Neural cell (in vitro differentiated cells): ENCODE measurements around the gene CACNA1E. TPM values are rescaled to one million over a fixed set of nuclear protein-coding genes. Genes with fewer than 3 reads are reported as not detected.

ENCODE experiments used
- H2AFZ ChIP-seq: fragments of 200-600, 300-800 bp; sonication (generic), shearing (Covaris generic); 2 replicates; pipeline ENCODE4 v1.6.0; 2014; ENCODE audit warnings: low read depth, mild to moderate bottlenecking, antibody characterized with exemption, low read length, moderate library complexity
- H3F3A ChIP-seq: fragments of 200-600 bp; shearing (Covaris generic); 2 replicates; pipeline ENCODE4 v1.6.1; 2016; ENCODE audit warnings: mild to moderate bottlenecking, moderate library complexity, mixed read lengths, antibody characterized with exemption, low read length; ENCODE audit not compliant: insufficient read depth, poor library complexity, severe bottlenecking
- H3K27ac ChIP-seq: fragments of 200-600, 300-800 bp; sonication (generic), shearing (Covaris generic); 2 replicates; pipeline ENCODE4 v1.5.1; 2014; ENCODE audit warnings: mild to moderate bottlenecking, low read length, moderate library complexity
- H3K27me3 ChIP-seq: fragments of 300-800, 200-600 bp; sonication (generic), shearing (Covaris generic); 2 replicates; pipeline ENCODE4 v1.6.0; 2014; ENCODE audit warnings: mild to moderate bottlenecking, low read depth, low read length, moderate library complexity; ENCODE audit not compliant: insufficient read depth
- H3K36me3 ChIP-seq: fragments of 300-800, 200-600 bp; sonication (generic), shearing (Covaris generic); 2 replicates; pipeline ENCODE4 v1.5.1; 2014; ENCODE audit warnings: mild to moderate bottlenecking, antibody characterized with exemption, low read length, moderate library complexity; ENCODE audit not compliant: insufficient read depth
- H3K4me2 ChIP-seq: fragments of 300-800, 200-600 bp; sonication (generic), shearing (Covaris generic); 2 replicates; pipeline ENCODE4 v1.6.0; 2014; ENCODE audit warnings: mild to moderate bottlenecking, low read length
- H3K4me3 ChIP-seq: fragments of 300-800, 200-600 bp; sonication (generic), shearing (Covaris generic); 2 replicates; pipeline ENCODE4 v1.5.1; 2014; ENCODE audit warnings: mild to moderate bottlenecking, low read length, moderate library complexity
- H3K79me2 ChIP-seq: fragments of 200-600 bp; shearing (Covaris generic); replicated peaks from 2 replicates; pipeline ENCODE4 v1.6.0; 2014; ENCODE audit warnings: mild to moderate bottlenecking, low read length, moderate library complexity; ENCODE audit not compliant: insufficient read depth
- H3K9ac ChIP-seq: fragments of 300-800, 200-600 bp; sonication (generic), shearing (Covaris generic); 2 replicates; pipeline ENCODE4 v1.6.1; 2016; ENCODE audit warnings: mild to moderate bottlenecking, low read length, mixed read lengths
- H3K9me2 ChIP-seq: fragments of 200-600 bp; shearing (Covaris generic); 2 replicates; pipeline ENCODE4 v1.6.1; 2016; ENCODE audit warnings: mild to moderate bottlenecking, low read length, mixed read lengths; ENCODE audit not compliant: insufficient read depth
- H3K9me3 ChIP-seq: fragments of 200-600, 300-800 bp; sonication (generic), shearing (Covaris generic); 2 replicates; pipeline ENCODE4 v1.6.1; 2016; ENCODE audit warnings: mild to moderate bottlenecking, mixed run types, low read length, moderate library complexity, mixed read lengths
- H4K20me1 ChIP-seq: fragments of 200-600 bp; shearing (Covaris generic); 2 replicates; pipeline ENCODE4 v1.6.1; 2016; ENCODE audit warnings: mild to moderate bottlenecking, mixed run types; ENCODE audit not compliant: insufficient read depth
- CTCF ChIP-seq: fragments of 450-650 bp; IDR thresholded peaks from 2 replicates; pipeline ENCODE4 v1.5.1; 2014; ENCODE audit warnings: antibody characterized with exemption, mild to moderate bottlenecking, moderate library complexity; ENCODE audit not compliant: poor library complexity, severe bottlenecking
- EP300 ChIP-seq: fragments of 450-650 bp; conservative IDR thresholded peaks from 2 replicates; pipeline ENCODE4 v1.6.1; 2014; ENCODE audit warnings: antibody characterized with exemption, mild to moderate bottlenecking, moderate library complexity; ENCODE audit not compliant: poor library complexity, severe bottlenecking
- EZH2 ChIP-seq: fragments of 200-600, 300-800 bp; shearing (Covaris generic), sonication (generic); IDR thresholded peaks from 2 replicates; pipeline ENCODE4 v1.6.1; 2014; ENCODE audit warnings: antibody characterized with exemption, low read length, borderline replicate concordance, mild to moderate bottlenecking; ENCODE audit not compliant: insufficient read depth, poor library complexity, severe bottlenecking
- POLR2AphosphoS5 ChIP-seq: IDR thresholded peaks from 2 replicates; pipeline ENCODE4 v1.6.1; 2012
- REST ChIP-seq: IDR thresholded peaks from 2 replicates; pipeline ENCODE4 v1.6.1; 2012; ENCODE audit warnings: borderline replicate concordance
- SMC3 ChIP-seq: fragments of 450-650 bp; conservative IDR thresholded peaks from 2 replicates; pipeline ENCODE4 v1.6.1; 2014; ENCODE audit warnings: antibody characterized with exemption, mild to moderate bottlenecking, moderate library complexity; ENCODE audit not compliant: poor library complexity
- TAF1 ChIP-seq: IDR thresholded peaks from 2 replicates; pipeline ENCODE4 v1.6.1; 2012; ENCODE audit warnings: low read depth
- polyA plus RNA-seq: library from polyadenylated mRNA; depleted of rRNA; stranded (reverse); fragments of >200 nt; gene quantifications from 2 replicates; pipeline ENCODE4 v1.2.3, GENCODE V29; 2014

Gene CACNA1E
- polyA plus RNA-seq, 1 donor from 2014 or later, result 29.5 TPM

DNA sequence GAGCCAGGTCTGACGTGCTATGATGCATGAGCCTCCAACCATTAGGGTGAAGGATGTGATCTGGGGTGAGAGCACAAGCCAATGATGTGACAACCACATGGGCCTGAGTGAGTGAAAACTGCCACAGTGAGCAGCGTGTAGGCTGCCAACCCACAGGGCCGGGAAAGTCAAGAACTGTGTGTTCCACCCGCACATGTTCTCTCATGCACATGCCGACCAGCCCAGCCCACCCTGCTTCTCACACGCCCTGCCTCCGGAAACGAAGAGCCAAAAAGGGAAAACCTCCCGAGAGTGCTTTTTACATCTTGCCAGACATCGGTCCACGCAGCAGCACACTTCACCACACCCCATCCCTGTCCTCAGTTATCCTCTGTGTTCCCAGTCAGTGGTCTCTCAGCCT is 197.0 kb downstream of the CACNA1E start:
- Histone ChIP-seq H3K9ac (no peak overlapping the region), H3K4me3 (no peak overlapping the region), H3K79me2 (no peaks in the 10 kb centered on the region), H3K36me3 (no peaks in the 10 kb centered on the region), H3K9me3 (no peaks in the 10 kb centered on the region), H3K27me3 (no peaks in the 10 kb centered on the region), H3K27ac (no peak overlapping the region), H3K4me2 (no peak overlapping the region), H3F3A (no peaks in the 10 kb centered on the region), H4K20me1 (no peaks in the 10 kb centered on the region), H3K9me2 (no peaks in the 10 kb centered on the region), H2AFZ (no peak overlapping the region)
- no peak for TF ChIP-seq REST
- no peak for TF ChIP-seq EZH2
- TF ChIP-seq SMC3, result no peak
- no peak for TF ChIP-seq CTCF
- no peak for TF ChIP-seq POLR2AphosphoS5
- no peak for TF ChIP-seq TAF1
- TF ChIP-seq EP300, result no peak

GRCh38 chr1:181680871-181681270 is 197.6 kb downstream of the CACNA1E start:
- Histone ChIP-seq H3K27ac (no peak overlapping the region), H3K4me3 (no peak overlapping the region), H3K4me2 (no peak overlapping the region), H3K36me3 (no peaks in the 10 kb centered on the region), H3K27me3 (no peaks in the 10 kb centered on the region), H3K9ac (no peak overlapping the region), H3F3A (no peaks in the 10 kb centered on the region), H3K9me3 (no peaks in the 10 kb centered on the region), H3K79me2 (no peaks in the 10 kb centered on the region), H4K20me1 (no peaks in the 10 kb centered on the region), H3K9me2 (no peaks in the 10 kb centered on the region), H2AFZ (no peak overlapping the region)
- TF ChIP-seq TAF1 (no peak), REST (no peak)
